SK-N-SH (cell line): Measurements from ENCODE around the gene SMIM32. TPM values are rescaled to one million over a fixed set of nuclear protein-coding genes. Genes with fewer than 3 reads are reported as not detected.

ENCODE experiments used
- CTCF ChIA-PET: fragments of 300-600, 350-600 bp; formaldehyde crosslinking; extraction: SDS; loops from one replicate; lab custom pipeline; 2021; lab: Yijun Ruan, JAX
- POLR2A ChIA-PET: fragments of 350-600 bp; sonication (Branson Sonifier 250); formaldehyde crosslinking; extraction: SDS; loops from one replicate; lab custom pipeline; 2020; ENCODE audit warnings: antibody characterized with exemption, inconsistent platforms; lab: Yijun Ruan, JAX
- DNase-seq: peaks from one replicate; pipeline ENCODE4 v3.0.0; 2012
- H2AFZ ChIP-seq: fragments of 200-600 bp; sonication (generic); 2 replicates; pipeline ENCODE4 v1.8.1; 2016; ENCODE audit warnings: antibody characterized with exemption, mild to moderate bottlenecking, low read depth
- H3F3A ChIP-seq: fragments of 200-600 bp; sonication (generic); replicated peaks from 2 replicates; pipeline ENCODE3; 2016; ENCODE audit warnings: antibody characterized with exemption, mild to moderate bottlenecking; ENCODE audit not compliant: insufficient read depth
- H3K27ac ChIP-seq, 2 experiments: fragments of 200-500 bp in 1 of 2; fragments of 200-600 bp in 1 of 2; sonication (Bioruptor generic) in 1 of 2; sonication (generic), shearing (Covaris generic) in 1 of 2; 2 replicates each; pipeline versions ENCODE4 v1.5.1 to v1.6.1; 2014 to 2016; ENCODE audit warnings: low read depth in 2 of 2, inconsistent platforms in 1 of 2, low read length in 1 of 2, mild to moderate bottlenecking in 1 of 2, mixed read lengths in 1 of 2
- H3K27me3 ChIP-seq: fragments of 200-600 bp; sonication (generic), shearing (Covaris generic); 2 replicates; pipeline ENCODE4 v1.6.1; 2016; ENCODE audit warnings: mixed run types; ENCODE audit not compliant: insufficient read depth
- H3K36me3 ChIP-seq, 2 experiments: fragments of 200-500 bp in 1 of 2; fragments of 200-600 bp in 1 of 2; sonication (Bioruptor generic) in 1 of 2; sonication (generic) in 1 of 2; replicated peaks in 1 of 2; 2 replicates each; pipeline versions ENCODE3 to v1.5.1; 2014 to 2016; ENCODE audit warnings: low read length in 1 of 2, mild to moderate bottlenecking in 1 of 2; ENCODE audit not compliant: insufficient read depth in 2 of 2, control insufficient read depth in 1 of 2
- H3K4me1 ChIP-seq, 2 experiments: fragments of 200-500 bp in 1 of 2; fragments of 200-600 bp in 1 of 2; sonication (Bioruptor generic) in 1 of 2; sonication (generic), shearing (Covaris generic) in 1 of 2; 2 replicates each; pipeline versions ENCODE4 v1.5.1 to v1.6.1; 2014 to 2016; ENCODE audit warnings: low read depth in 1 of 2, low read length in 1 of 2, mixed run types in 1 of 2; ENCODE audit not compliant: insufficient read depth in 2 of 2, control insufficient read depth in 1 of 2
- H3K4me2 ChIP-seq: fragments of 200-600 bp; sonication (generic), shearing (Covaris generic); 2 replicates; pipeline ENCODE4 v1.6.1; 2017; ENCODE audit warnings: mixed run types
- H3K4me3 ChIP-seq, 2 experiments: fragments of 200-500 bp in 1 of 2; fragments of 200-600 bp in 1 of 2; sonication (Bioruptor generic) in 1 of 2; sonication (generic), shearing (Covaris generic) in 1 of 2; 2 replicates each; pipeline versions ENCODE4 v1.5.1 to v1.8.1; 2014 to 2016; ENCODE audit warnings: low read depth in 2 of 2, inconsistent platforms in 1 of 2, low read length in 1 of 2, mild to moderate bottlenecking in 1 of 2, mixed read lengths in 1 of 2, moderate library complexity in 1 of 2
- H3K79me2 ChIP-seq: fragments of 200-600 bp; sonication (generic); 2 replicates; pipeline ENCODE4 v1.8.1; 2017; ENCODE audit warnings: mild to moderate bottlenecking; ENCODE audit not compliant: insufficient read depth
- H3K9ac ChIP-seq: fragments of 200-600 bp; sonication (generic); 2 replicates; pipeline ENCODE4 v1.6.1; 2017; ENCODE audit warnings: mixed run types
- H3K9me2 ChIP-seq: fragments of 200-600 bp; sonication (generic); 2 replicates; pipeline ENCODE4 v1.6.1; 2017; ENCODE audit warnings: mixed run types
- H3K9me3 ChIP-seq: fragments of 200-600 bp; sonication (generic); 2 replicates; pipeline ENCODE4 v1.6.1; 2017; ENCODE audit warnings: mixed run types, mild to moderate bottlenecking, moderate library complexity
- H4K20me1 ChIP-seq: fragments of 200-600 bp; sonication (generic); 2 replicates; pipeline ENCODE4 v1.6.1; 2017; ENCODE audit warnings: mild to moderate bottlenecking, mixed run types; ENCODE audit not compliant: insufficient read depth
- CHD2 ChIP-seq: fragments of 150-350 bp; IDR thresholded peaks from 2 replicates; pipeline ENCODE4 v1.6.1; 2018; ENCODE audit warnings: low read length; ENCODE audit not compliant: partially characterized antibody
- CTCF ChIP-seq: fragments of 200-600 bp; sonication (generic); IDR thresholded peaks from 2 replicates; pipeline ENCODE4 v1.6.1; 2017; ENCODE audit warnings: antibody characterized with exemption, mild to moderate bottlenecking, moderate library complexity
- EP300 ChIP-seq, 2 experiments: IDR thresholded peaks; 2 replicates each; pipeline versions ENCODE4 v1.4.0 to v1.6.1; 2012; ENCODE audit warnings: borderline replicate concordance in 1 of 2, low read depth in 1 of 2, low read length in 1 of 2
- FOXJ3 ChIP-seq: sonication (generic); formaldehyde crosslinking; IDR thresholded peaks from 2 replicates; pipeline ENCODE4 v1.5.1; 2020; ENCODE audit warnings: mild to moderate bottlenecking, missing genetic modification reagents
- FOXM1 ChIP-seq: IDR thresholded peaks from 2 replicates; pipeline ENCODE4 v1.4.0; 2012; ENCODE audit warnings: low read depth, mild to moderate bottlenecking
- IRF3 ChIP-seq: fragments of 150-350 bp; IDR thresholded peaks from 2 replicates; pipeline ENCODE4 v1.6.1; 2016; ENCODE audit warnings: mild to moderate bottlenecking, low read depth, low read length
- MEF2A ChIP-seq: IDR thresholded peaks from 2 replicates; pipeline ENCODE4 v1.4.0; 2012; ENCODE audit warnings: low read depth, borderline replicate concordance
- MXI1 ChIP-seq: IDR thresholded peaks from 2 replicates; pipeline ENCODE4 v1.6.1; 2012; ENCODE audit warnings: mild to moderate bottlenecking, low read depth, low read length, improper control_type of control experiment
- NFIC ChIP-seq: IDR thresholded peaks from 2 replicates; pipeline ENCODE4 v1.4.0; 2012; ENCODE audit warnings: borderline replicate concordance
- POLR2AphosphoS5 ChIP-seq: IDR thresholded peaks from 2 replicates; pipeline ENCODE4 v1.6.1; 2012; ENCODE audit warnings: low read depth, low read length
- RAD21 ChIP-seq: IDR thresholded peaks from 2 replicates; pipeline ENCODE4 v1.6.1; 2012; ENCODE audit warnings: mild to moderate bottlenecking, low read length
- RCOR1 ChIP-seq: fragments of 150-350 bp; IDR thresholded peaks from 2 replicates; pipeline ENCODE4 v1.6.1; 2017; ENCODE audit warnings: antibody characterized with exemption, low read length
- RFX5 ChIP-seq: IDR thresholded peaks from 2 replicates; pipeline ENCODE4 v1.6.1; 2012; ENCODE audit warnings: mild to moderate bottlenecking, improper control_type of control experiment, low read length
- SIN3A ChIP-seq: IDR thresholded peaks from 2 replicates; pipeline ENCODE4 v1.6.1; 2012; ENCODE audit warnings: low read depth, mild to moderate bottlenecking, low read length, moderate library complexity, borderline replicate concordance
- SMC3 ChIP-seq: IDR thresholded peaks from 2 replicates; pipeline ENCODE4 v1.6.1; 2012; ENCODE audit warnings: low read depth, low read length, improper control_type of control experiment
- TCF12 ChIP-seq: IDR thresholded peaks from 2 replicates; pipeline ENCODE4 v1.4.0; 2012
- TEAD4 ChIP-seq: IDR thresholded peaks from 2 replicates; pipeline ENCODE4 v1.4.0; 2012; ENCODE audit warnings: mild to moderate bottlenecking, borderline replicate concordance; ENCODE audit not compliant: insufficient read depth
- USF1 ChIP-seq: IDR thresholded peaks from 2 replicates; pipeline ENCODE4 v1.4.0; 2012; ENCODE audit warnings: low read depth, borderline replicate concordance
- YY1 ChIP-seq: IDR thresholded peaks from 2 replicates; pipeline ENCODE4 v1.4.0; 2012; ENCODE audit warnings: low read depth, mild to moderate bottlenecking
- ZBTB33 ChIP-seq: IDR thresholded peaks from 2 replicates; pipeline ENCODE4 v1.4.0; 2012; ENCODE audit warnings: low read depth, borderline replicate concordance
- WGBS: methylation state at CpG from one replicate; pipeline ENCODE4 v1.1.6; 2017; ENCODE audit warnings: low lambda C conversion rate; 5-methylcytosine and 5-hydroxymethylcytosine counted together
- polyA plus RNA-seq, 3 experiments: library from polyadenylated mRNA; depleted of rRNA; stranded (reverse); fragments of >200 nt; gene quantifications; 2 replicates each; pipeline ENCODE4 v1.2.3, GENCODE V29; 2012

SMIM32 gene
- polyA plus RNA-seq, 1 of the 3 experiments (the other 2 are of a cell fraction), result 0.25 TPM

- no peak overlapping the region for H2AFZ ChIP-seq
- no peaks in the 10 kb centered on the region for H3K36me3 ChIP-seq
- no peaks in the 10 kb centered on the region for H3F3A ChIP-seq
- no peak overlapping the region for H3K4me2 ChIP-seq
- H4K20me1 ChIP-seq, result no peaks in the 10 kb centered on the region
- H3K27me3 ChIP-seq, result no peaks in the 10 kb centered on the region
- H3K79me2 ChIP-seq, result no peaks in the 10 kb centered on the region
- no peaks in the 10 kb centered on the region for H3K9me2 ChIP-seq
- H3K4me3 ChIP-seq, result no peak overlapping the region
- TF ChIP-seq CHD2, result no peak
- TF ChIP-seq EP300 (IDR thresholded peaks at IDR 0.05; ENCODE audit: borderline replicate concordance in 1 of 2, low read depth in 1 of 2, low read length in 1 of 2), result no peak
- no peak for TF ChIP-seq SIN3A
- no peak for TF ChIP-seq FOXJ3 (CRISPR knock-in tag)
- no peaks in the 10 kb centered on the region for H3K9me3 ChIP-seq
- WGBS, result 60% methylated on average over 4 of the region's 4 CpGs
- ChIA-PET CTCF (interaction anchor here (1.0 to 5.8 kb wide), 7 partner anchors 12 to 744 kb away, joined by 3 to 109 read pairs (median 11); partner anchors contain the start of genes IL9 and SMIM32), POLR2A (no interaction called here)
- no peaks in the 10 kb centered on the region for H3K4me1 ChIP-seq
- no peak overlapping the region for H3K27ac ChIP-seq
- no peak overlapping the region for H3K9ac ChIP-seq
- no peak for DNase-seq
Measured at GRCh38 chr5:136210259-136210658, 17.3 kb upstream of the SMIM32 start.

GRCh38 chr5:136209346-136209910, 16.5 kb upstream of the SMIM32 start:
- no peaks in the 10 kb centered on the region for H3K4me1 ChIP-seq
- POLR2A ChIA-PET, result no interaction called here
- H3K36me3 ChIP-seq, result no peaks in the 10 kb centered on the region
- no peaks in the 10 kb centered on the region for H3K27me3 ChIP-seq
- H3K4me3 ChIP-seq, result no peak overlapping the region
- no peaks in the 10 kb centered on the region for H4K20me1 ChIP-seq
- WGBS, result 87% methylated on average over 8 of the region's 14 CpGs
- CTCF ChIA-PET, result interaction anchor here (0.8 to 5.8 kb wide), 8 partner anchors 11 to 559 kb away, joined by 3 to 109 read pairs (median 8); partner anchors contain the start of genes IL9 and SMIM32
- no peak for TF ChIP-seq TEAD4
- TF ChIP-seq FOXM1, result no peak
- TF ChIP-seq IRF3, result no peak
- TF ChIP-seq SMC3, result no peak
- TF ChIP-seq TCF12, result no peak
- TF ChIP-seq POLR2AphosphoS5, result no peak
- TF ChIP-seq USF1, result no peak
- TF ChIP-seq ZBTB33, result no peak
- TF ChIP-seq YY1, result no peak
- no peak for TF ChIP-seq RCOR1
- no peak for TF ChIP-seq CTCF
- no peak for TF ChIP-seq RAD21
- no peak for TF ChIP-seq MXI1
- TF ChIP-seq NFIC, result no peak
- TF ChIP-seq MEF2A, result no peak
- TF ChIP-seq RFX5, result no peak
- H3K4me2 ChIP-seq, result no peak overlapping the region
- no peaks in the 10 kb centered on the region for H3K9me2 ChIP-seq
- no peaks in the 10 kb centered on the region for H3F3A ChIP-seq
- no peak for DNase-seq
- H3K9ac ChIP-seq, result no peak overlapping the region
- H3K79me2 ChIP-seq, result no peaks in the 10 kb centered on the region
- no peak overlapping the region for H2AFZ ChIP-seq
- no peak overlapping the region for H3K27ac ChIP-seq
- no peaks in the 10 kb centered on the region for H3K9me3 ChIP-seq
